ENCODE measurements around the gene SLC45A3. TPM values are rescaled to one million over a fixed set of nuclear protein-coding genes. Genes with fewer than 3 reads are reported as not detected.

Gene SLC45A3
- total RNA-seq, 1 experiment from 2014 or later: 5.5 TPM

GRCh38 chr1:205629751-205630150, 50.6 kb downstream of the SLC45A3 start:
- Histone ChIP-seq H3K4me1 (peaks cover 8% of the 10 kb centered on the region; the same call in 1 of the 2 replicates), H3K27me3 (replicated peaks; ENCODE audit: control insufficient read depth, insufficient read depth, low read length) (no peaks in the 10 kb centered on the region), H3K4me3 (ENCODE audit: low read depth, low read length) (no peak overlapping the region; the same call in 1 of the 2 replicates), H3K9me3 (no peaks in the 10 kb centered on the region), H3K36me3 (ENCODE audit: control insufficient read depth, insufficient read depth, low read length) (no peaks in the 10 kb centered on the region)
- no peak for TF ChIP-seq CTCF (IDR thresholded peaks at IDR 0.05; ENCODE audit: insufficient read depth in 1 of 2, low read depth in 1 of 2, low read length in 1 of 2, severe bottlenecking in 1 of 2, unreplicated experiment in 1 of 2)
- peaks cover 6% of the 10 kb centered on the region for H3K4me1 Mint-ChIP-seq (ENCODE audit: low read depth, unreplicated experiment)
- ChIA-PET CTCF (no interaction called here), POLR2A (interaction anchor here (0.5 to 0.6 kb wide), 2 partner anchors 16 to 105 kb away, joined by 3 to 4 read pairs; no protein-coding TSS in a partner anchor)
- H3K27me3 Mint-ChIP-seq (ENCODE audit: insufficient read depth, unreplicated experiment): no peaks in the 10 kb centered on the region
- DNase-seq: no peak
- H3K27ac Mint-ChIP-seq (ENCODE audit: unreplicated experiment): peak overlapping the region; percentile 87
- intact Hi-C loops (cut with micrococcal nuclease; ENCODE audit: unreplicated experiment): no loop called here
- no TSS peak for BruUV-seq (replicated peaks)
- peaks cover 13% of the 10 kb centered on the region for H3K36me3 Mint-ChIP-seq (ENCODE audit: insufficient read depth, unreplicated experiment)
- no peaks in the 10 kb centered on the region for H3K9me3 Mint-ChIP-seq (ENCODE audit: unreplicated experiment)
- peak overlapping the region; percentile 86 for H3K4me3 Mint-ChIP-seq (ENCODE audit: unreplicated experiment)

- POLR2A ChIA-PET: no interaction called here
Observed at GRCh38 chr1:205627956-205628355, 52.4 kb downstream of the SLC45A3 start.

GRCh38 chr1:205626216-205626615, 54.1 kb downstream of the SLC45A3 start:
- Mint-ChIP-seq H3K4me1 (ENCODE audit: low read depth, unreplicated experiment) (no peaks in the 10 kb centered on the region), H3K27me3 (ENCODE audit: insufficient read depth, unreplicated experiment) (no peaks in the 10 kb centered on the region), H3K27ac (ENCODE audit: unreplicated experiment) (no peak overlapping the region), H3K9me3 (ENCODE audit: unreplicated experiment) (no peaks in the 10 kb centered on the region), H3K36me3 (ENCODE audit: insufficient read depth, unreplicated experiment) (peaks cover 12% of the 10 kb centered on the region), H3K4me3 (ENCODE audit: unreplicated experiment) (no peak overlapping the region)
- ChIA-PET CTCF (no interaction called here), POLR2A (no interaction called here)
- H3K36me3 ChIP-seq (ENCODE audit: control insufficient read depth, insufficient read depth, low read length): no peaks in the 10 kb centered on the region
- no peak overlapping the region for H3K4me3 ChIP-seq (ENCODE audit: low read depth, low read length)
- BruUV-seq (replicated peaks): no TSS peak
- no peaks in the 10 kb centered on the region for H3K9me3 ChIP-seq
- no peaks in the 10 kb centered on the region for H3K27me3 ChIP-seq (replicated peaks; ENCODE audit: control insufficient read depth, insufficient read depth, low read length)
- no peak for DNase-seq
- intact Hi-C loops (cut with micrococcal nuclease; ENCODE audit: unreplicated experiment): no loop called here
- no peak for TF ChIP-seq CTCF (IDR thresholded peaks at IDR 0.05; ENCODE audit: insufficient read depth in 1 of 2, low read depth in 1 of 2, low read length in 1 of 2, severe bottlenecking in 1 of 2, unreplicated experiment in 1 of 2)
- no peaks in the 10 kb centered on the region for H3K4me1 ChIP-seq

More at GRCh38 chr1:205627956-205628355, 52.4 kb downstream of the SLC45A3 start:
- Histone ChIP-seq H3K4me3 (ENCODE audit: low read depth, low read length) (no peak overlapping the region), H3K36me3 (ENCODE audit: control insufficient read depth, insufficient read depth, low read length) (no peaks in the 10 kb centered on the region), H3K27me3 (replicated peaks; ENCODE audit: control insufficient read depth, insufficient read depth, low read length) (no peaks in the 10 kb centered on the region), H3K4me1 (peaks cover 5% of the 10 kb centered on the region; the same call in 1 of the 2 replicates), H3K9me3 (no peaks in the 10 kb centered on the region)
- CTCF ChIA-PET: no interaction called here
- H3K9me3 Mint-ChIP-seq (ENCODE audit: unreplicated experiment): no peaks in the 10 kb centered on the region
- no peak overlapping the region for H3K27ac Mint-ChIP-seq (ENCODE audit: unreplicated experiment)
- TF ChIP-seq CTCF (IDR thresholded peaks at IDR 0.05; ENCODE audit: insufficient read depth in 1 of 2, low read depth in 1 of 2, low read length in 1 of 2, severe bottlenecking in 1 of 2, unreplicated experiment in 1 of 2): no peak
- DNase-seq: no peak
- peaks cover 13% of the 10 kb centered on the region for H3K36me3 Mint-ChIP-seq (ENCODE audit: insufficient read depth, unreplicated experiment)
- H3K4me1 Mint-ChIP-seq (ENCODE audit: low read depth, unreplicated experiment): peaks cover 5% of the 10 kb centered on the region
- BruUV-seq (replicated peaks): no TSS peak
- intact Hi-C loops (cut with micrococcal nuclease; ENCODE audit: unreplicated experiment): no loop called here
- H3K4me3 Mint-ChIP-seq (ENCODE audit: unreplicated experiment): no peak overlapping the region
- no peaks in the 10 kb centered on the region for H3K27me3 Mint-ChIP-seq (ENCODE audit: insufficient read depth, unreplicated experiment)
